COR-L47 (cell line): ENCODE data around the gene LRRC57.

Experiments used
- DNase-seq: peaks from one replicate; lab custom pipeline; 2025; lab: John Stamatoyannopoulos, UW

The LRRC57 gene

DNA sequence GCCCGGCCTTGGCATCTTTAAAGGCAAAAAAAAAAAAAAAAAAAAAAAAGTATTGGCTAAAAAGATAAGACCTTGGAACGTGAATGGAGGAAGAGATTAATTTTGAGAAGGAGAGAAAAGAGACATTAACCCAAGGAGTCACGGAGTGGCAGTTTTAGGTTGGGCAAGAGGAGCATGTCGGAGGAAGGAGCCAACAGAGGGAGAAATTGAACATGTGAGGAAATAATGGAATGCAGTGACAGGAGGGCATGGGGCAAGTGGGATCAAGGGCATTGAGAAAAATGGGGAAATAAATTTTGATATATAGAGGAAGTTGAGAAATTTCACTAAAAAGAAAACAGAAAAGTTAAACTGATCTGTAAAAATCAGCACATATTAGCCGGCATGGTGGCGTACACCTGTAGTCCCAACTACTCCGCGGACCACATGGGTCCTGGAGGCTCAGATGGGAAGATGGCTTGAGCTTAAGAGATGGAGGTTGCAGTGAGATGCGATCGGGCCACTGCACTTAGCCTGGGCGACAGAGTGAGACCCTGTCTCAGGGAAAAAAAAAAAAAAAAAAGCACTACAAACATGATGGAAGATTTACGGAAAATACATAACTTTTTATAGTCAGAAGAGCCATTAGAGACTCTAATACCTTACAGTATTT, 1.3 kb upstream of the LRRC57 start:
- no peak for DNase-seq

DNA sequence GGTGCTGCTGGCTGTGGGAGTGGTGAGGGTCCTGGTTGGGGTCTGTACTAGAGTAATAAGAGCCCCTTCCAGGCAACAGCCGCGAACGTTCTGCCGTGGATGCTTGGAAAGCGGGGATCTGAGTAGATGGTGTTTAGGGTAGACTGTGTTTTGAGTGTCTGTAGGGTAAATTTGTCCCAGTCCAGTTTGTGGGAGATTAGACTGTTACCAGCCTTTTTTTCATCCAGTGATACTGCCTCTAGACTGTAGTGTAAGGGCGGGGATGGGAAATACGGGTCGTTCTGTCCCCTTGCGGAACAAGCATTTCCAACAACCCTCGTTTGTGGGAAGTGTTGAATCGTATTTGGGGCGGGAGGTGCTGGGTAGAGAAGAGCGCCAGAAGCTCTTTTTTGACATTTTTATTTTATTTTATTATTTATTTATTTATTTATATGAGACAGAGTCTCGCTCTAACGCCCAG, 469 bp upstream of the LRRC57 start:
- DNase-seq = peak; percentile 38

DNA sequence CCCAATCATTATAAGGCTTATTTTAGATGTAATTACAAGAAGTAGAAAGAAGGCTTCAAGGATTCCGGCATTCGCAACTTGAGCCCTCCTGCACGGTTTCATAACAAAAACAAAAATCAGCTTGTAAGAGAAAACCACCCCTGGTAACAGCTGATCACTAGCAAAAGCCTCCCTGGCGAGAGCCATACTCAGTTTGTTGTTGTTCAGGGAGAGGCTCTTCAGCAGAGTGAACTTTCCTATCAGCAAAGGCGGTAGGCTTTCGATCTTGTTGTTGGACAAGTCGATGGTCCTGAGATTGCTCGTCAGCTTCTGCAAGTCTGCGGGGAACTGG, 710 bp downstream of the LRRC57 start:
- no peak for DNase-seq

DNA sequence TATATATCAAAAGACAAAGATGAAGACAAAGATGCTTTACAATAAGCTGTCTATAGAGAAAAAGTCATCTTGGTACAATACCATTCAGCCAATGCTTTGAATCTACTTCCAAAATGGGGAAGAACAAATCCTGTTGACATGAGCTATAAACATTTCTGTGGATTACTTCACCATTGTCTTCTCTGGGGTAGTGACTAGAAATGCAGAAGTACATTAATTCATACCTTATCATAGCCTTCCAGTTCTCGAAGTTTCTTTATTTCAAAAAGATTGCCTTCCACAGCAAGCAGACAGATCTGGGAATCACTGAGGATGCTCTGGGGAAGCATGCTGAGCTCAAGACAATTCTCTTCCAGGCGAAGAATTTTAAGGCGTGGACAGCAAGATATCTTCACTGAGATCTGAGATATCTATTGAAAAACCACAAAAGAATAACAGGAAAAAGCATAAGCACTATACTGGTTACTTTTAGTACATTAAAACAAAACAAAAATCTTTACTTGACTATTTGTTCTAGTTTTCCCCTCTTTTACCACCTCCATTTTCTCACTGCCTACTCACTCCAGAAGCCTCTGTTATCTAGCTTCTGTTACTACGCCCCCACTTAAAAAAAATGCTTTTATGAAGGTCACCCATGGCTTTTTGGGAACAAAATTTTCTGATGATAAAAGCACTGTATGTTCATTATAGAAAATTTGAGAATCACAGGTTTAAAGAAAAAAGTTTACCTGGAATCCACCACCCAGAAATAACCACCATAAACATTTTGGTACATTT, 3.6 kb downstream of the LRRC57 start:
- DNase-seq = no peak

DNA sequence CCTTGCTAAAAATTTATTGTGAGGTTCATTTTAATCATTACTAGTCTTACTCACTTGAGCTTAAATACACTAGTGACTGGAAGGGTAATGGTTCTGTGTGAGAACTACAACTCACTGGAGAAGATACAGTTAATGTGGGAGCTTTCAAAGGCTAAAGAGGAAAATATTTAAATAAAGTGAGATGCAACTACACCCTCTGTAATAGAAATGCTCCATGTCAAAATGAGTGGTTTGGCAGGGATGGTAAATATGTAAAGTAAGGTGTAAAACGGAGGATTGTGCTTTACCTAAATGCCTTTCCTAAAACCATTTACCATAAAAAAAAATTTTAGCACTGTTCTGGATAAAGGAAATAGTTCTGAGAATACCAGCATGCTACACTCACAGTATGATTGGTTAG, 15.3 kb downstream of the LRRC57 start:
- no peak for DNase-seq

DNA sequence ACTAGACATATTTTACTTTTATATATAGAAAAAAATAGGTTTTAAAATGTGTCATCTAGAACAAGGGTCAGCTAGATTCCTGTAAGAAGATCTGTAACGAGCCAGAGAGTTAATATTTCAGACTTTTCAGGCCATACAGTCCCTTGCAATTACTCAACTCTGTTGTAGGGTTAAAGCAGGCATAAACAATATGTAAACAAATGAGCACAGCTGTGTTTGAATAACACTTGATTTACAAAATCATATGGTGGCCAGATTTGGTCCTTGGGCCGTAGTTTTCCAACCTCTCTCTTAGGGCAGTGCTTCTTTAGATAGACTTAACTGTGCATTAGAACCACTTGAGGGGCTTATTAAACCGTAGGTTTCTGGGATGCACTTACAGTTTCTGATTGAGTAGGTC, 19.6 kb downstream of the LRRC57 start:
- no peak for DNase-seq

DNA sequence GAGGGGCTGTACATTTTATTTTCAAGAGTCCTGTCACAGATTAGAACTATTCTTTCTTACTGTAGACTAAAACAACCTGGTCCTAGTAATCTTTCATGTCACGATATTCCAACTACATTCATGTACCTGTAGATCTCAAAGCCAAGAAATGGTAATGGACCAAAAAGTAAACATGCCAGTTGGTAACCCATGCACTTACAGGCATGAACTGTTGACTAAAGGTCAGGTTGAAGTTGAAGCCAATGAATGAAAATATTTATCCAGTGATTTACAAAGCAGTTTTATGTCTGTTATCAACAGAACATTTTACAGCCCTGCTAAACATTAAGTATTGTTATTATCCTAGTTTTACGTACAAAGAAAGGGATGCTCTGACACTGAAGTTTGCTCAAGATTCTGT, 25.3 kb downstream of the LRRC57 start:
- no peak for DNase-seq

DNA sequence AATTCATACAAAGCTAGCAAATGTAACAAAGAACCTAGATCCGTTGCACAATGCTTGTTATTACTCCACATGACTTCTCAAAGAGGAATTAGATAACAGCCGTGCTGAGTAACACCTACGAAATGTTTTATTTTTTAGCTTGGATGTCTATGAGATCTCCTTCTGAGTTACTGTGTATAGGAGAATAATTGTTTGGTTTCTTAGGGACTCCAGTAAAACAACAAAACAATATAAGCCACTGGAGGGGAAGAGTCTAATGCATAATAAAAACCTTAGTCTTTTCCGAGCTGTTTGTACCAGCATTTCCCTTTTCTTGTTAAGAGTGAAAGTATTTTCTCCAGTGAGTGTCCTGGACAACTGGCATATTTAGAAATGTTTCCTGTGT, 37.6 kb downstream of the LRRC57 start:
- no peak for DNase-seq

DNA sequence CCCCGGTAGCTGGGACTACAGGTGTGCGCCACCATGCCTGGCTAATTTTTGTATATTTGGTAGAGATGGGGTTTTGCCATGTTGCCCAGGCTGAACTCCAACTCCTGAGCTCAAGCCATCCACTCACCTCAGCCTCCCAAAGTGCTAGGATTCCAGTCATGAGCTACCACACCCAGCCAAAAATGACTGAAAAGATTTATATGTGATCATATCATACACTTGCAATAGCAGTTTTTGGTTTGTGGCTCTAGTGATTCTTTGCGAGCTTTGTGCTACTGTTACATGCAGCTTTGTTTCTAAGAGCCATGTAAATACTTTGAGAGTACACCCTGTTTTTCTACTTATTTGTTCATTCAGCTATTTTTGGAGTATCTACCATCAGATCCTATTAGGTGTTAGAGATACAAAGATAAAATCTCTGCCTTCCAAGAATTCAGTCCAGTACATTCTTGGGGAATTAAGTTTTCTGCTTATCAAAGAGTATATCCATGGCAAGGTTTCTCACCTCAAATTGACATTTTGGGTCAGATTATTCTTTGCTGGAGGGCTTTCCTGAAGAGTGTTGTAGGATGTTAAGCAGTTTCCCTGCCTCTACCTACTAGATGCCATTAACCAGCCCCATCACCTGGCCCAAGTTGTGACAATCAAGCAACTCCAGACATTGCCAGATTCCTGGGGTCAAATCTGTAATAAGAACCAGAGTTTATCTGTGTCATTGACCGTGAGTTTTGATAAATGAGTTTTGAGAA, 38.2 kb downstream of the LRRC57 start:
- no peak for DNase-seq

DNA sequence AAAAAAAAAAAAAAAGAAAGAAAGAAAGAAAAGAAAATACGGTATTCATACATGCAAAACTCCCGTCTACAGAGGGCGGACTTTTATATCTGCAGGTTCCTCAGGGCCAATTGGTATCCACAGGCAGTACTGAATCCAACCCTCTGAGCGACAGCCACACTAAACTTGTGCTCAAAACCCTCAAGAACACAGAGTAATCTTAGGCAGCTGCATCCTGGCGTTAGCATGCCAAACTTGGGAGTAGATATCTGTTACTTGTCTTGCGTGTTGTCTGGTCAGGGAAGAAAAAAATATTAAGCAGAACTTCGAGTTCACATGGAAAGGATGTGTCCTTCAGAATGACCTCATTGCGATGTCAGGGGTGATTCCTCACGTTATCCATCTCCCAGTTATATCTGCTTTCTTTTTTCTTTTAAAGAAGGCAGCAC, 40.3 kb downstream of the LRRC57 start:
- no peak for DNase-seq

DNA sequence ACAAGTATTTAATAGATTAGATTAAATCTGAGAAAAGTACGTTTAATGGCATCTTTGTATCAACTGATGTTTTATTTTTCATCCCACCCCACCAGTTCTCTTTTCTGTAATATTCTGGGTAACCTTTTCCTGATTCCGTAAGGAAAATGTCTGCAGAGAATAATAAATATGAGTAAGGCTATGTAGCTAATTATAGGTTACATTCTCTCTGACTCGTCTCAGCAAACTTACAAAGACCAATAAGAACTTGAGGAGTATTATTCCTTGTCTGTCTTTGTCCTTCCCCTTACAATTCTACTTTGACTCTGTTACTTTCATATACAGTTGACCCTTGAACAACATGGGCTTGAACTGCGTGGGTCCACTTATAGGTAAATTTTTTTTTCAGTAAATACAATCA, 41.1 kb downstream of the LRRC57 start:
- no peak for DNase-seq

DNA sequence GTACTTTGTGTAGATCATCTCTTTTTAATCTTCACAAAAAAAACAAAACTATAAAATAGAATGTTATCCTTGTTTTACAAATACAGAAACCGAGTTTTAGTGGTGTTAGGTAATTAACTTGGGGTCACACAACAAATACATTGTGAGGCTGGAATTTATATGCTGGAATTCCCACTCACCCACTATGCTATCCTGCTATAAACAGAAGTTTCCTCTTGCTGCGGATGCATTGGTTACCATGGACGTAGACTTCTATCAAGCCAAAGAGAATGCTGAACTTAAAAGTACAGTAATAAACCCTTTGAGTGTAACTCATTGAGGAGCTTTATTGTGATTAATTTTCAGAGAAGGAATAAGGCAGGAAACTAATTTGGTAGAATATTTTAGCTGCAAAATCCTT, 44.0 kb downstream of the LRRC57 start:
- no peak for DNase-seq

DNA sequence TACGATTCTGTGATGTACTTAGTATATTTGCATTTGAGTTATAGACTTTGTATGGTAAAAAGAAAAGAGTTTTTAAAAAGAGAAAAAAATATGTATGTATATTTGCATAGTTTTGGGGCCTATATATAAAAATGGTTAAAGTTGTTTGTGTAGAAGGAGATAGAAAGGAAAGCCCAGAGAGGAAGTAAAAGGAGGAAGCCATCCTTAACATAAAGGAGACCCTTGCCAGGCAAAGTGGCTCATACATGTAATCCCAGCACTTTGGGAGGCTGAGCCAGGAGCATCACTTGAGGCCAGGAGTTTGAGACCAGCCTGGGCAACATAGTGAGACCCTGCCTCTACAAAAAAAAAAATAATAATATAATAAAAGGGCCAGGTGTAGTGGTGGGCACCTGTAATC, 44.8 kb downstream of the LRRC57 start:
- no peak for DNase-seq

DNA sequence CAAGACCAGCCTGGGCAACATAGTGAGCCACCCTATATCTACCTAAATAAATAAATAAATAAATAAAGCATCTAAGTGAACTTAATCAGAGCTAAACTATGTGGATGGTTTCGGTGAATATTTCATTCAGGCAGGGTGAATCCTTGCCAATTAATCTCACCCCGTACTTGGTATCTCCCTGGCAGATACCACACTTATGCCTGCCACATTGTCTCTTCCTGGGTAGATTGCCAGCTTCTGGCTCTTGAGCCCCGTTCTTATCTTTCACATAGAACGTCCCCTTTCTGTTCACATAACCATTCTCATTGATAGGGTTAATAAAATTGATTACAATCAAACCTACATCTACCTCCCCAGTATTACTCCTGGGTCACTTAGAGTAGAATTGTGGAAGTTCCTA, 46.1 kb downstream of the LRRC57 start:
- DNase-seq = no peak

DNA sequence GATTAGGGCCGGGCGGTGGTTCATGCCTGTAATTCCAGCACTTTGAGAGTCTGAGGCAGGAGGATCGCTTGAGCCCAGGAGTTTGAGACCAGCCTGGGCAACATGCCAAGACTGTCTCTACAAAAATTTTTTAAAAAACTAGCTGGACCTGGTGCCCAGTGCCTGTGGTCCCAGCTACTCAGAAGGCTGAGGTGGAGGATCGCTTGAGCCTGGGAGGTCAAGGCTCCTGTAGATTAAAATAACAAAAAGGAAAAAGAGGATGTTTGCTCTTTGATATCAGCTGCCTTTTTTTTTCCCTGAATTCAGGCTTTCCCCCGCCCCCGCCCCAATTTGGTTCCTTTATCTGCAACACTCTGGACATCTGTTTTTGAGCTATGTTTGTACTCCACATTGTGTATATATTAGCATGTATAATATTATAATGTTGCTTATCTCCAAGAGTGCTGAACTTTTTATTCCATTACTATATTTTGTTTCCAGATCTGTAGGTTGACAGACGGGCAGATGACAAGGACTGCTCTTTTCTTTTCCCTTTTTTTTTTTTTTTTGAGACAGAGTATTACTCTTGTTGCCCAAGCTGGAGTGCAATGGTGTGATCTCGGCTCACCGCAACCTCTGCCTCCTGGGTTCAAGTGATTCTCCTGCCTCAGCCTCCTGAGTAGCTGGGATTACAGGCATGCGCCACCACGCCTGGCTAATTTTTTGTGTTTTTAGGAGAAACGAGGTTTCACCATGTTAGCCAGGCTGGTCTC, 48.6 kb downstream of the LRRC57 start:
- DNase-seq = no peak

DNA sequence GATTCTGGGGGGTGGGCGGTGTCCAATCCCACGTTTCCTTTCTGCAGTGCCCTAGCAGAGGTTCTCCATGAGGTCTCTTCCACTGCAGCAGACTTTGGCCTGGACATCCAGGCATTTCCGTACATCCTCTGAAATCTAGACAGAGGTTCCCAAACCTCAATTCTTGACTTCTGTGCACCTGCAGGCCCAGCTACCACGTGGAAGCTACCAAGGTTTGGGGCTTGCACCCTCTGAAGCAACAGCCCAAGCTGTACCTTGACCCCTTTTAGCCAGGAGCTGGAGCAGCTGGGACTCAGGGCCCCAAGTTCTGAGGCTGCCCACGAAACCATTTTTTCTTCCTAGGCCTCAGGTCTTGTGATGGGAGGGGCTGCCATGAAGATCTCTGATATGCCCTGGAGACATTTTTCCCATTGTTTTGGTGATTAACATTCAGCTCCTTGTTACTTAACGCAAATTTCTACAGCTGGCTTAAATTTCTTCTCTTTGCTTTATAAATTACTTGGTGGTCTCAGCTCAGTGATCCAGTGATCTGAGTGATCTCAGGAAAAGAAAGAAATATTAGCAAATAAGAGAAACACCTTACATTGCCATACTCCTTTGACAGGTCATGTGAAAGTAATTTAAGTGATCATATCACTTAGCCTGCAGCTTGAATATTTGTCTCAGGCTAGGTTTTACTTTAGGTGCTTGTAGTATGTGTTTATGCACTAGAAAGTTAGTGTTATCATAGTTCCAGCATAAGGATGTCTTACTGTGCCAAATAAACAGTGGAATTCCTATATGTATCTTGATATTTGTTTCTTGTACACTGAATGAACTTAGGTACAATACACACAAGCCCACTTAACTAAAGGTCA, 50.2 kb downstream of the LRRC57 start:
- no peak for DNase-seq

DNA sequence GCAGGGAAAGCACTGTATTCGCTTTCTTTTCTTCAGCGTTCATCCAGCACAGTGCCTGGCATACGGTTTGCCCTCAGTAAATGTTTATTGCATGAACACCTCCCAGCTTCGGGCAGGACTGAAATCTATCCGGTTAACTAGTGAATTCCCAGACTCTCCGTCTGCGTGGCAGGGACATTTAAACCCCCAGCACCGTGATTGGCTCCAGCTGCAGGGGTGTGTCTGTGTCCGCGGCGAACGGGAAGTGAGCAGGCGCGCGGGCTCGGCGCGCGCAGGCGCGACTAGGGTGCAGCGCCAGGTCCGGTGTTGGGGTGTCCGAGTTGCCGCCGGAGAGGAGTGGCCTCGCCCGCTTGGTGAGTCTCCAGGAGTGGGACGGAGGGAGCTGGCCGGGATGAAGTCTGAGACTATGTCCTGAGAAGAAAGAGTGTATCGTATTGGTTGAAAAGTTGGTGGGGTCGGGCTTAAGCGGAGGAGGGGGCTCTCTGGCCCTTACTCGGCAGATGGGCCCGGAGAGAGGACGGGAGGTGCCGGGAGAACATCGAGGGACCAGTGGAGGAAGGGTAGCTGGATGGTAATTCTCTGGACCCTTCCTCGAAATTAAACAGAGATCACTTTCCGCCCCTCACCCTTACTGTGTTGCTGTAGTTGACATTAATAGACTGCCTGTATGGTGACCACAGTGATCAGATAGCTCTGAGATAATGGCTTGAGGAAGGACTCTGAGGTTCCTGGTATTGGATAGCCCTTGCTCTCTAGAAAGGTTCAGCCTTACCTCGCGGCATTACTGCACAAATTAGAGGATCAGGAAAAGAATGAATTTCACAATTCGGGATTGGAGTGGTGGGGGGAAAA, 53.0 kb downstream of the LRRC57 start, which contains the start of gene SNAP23:
TSS of gene SNAP23 (plus strand) at position 274 of the 852 bp plus-strand sequence. CDS start 16,213 bp downstream, outside the sequence.
- DNase-seq = peak; percentile 79

DNA sequence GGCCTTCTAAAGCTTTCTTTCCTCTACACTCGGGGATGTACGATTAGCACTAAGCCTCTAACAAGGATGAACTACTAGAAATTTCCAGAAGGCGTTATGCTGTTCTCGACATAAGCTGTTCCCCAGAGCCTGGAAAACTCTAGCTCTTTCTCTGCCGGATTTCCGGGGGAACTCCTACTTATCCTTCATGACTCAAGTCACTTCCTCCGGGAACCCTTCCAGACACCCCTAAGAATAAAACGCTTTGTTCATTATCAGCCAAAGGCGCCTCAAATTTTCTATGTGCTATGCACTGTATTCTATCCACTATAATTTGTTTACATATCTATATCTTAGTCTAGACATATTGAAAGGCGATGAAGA, 53.6 kb downstream of the LRRC57 start:
- DNase-seq = no peak

DNA sequence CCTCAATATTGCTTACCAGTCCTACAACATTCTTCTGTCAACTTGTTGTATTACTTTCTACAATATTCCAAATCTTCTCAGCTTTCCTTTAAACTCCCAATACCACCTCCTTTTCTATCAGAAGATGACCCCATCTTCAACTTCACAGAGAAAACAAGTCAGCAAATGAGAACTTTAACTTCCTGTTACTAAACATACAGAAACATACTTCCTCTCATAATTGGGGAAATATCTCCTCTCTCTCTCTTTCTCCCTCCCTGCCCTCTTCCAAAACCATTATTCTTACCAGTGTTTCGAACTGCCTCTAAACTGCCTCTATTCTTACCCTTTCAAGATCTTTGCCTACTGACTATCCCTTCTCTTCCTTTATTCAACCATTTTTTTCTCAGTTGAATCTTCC, 54.9 kb downstream of the LRRC57 start:
- no peak for DNase-seq

DNA sequence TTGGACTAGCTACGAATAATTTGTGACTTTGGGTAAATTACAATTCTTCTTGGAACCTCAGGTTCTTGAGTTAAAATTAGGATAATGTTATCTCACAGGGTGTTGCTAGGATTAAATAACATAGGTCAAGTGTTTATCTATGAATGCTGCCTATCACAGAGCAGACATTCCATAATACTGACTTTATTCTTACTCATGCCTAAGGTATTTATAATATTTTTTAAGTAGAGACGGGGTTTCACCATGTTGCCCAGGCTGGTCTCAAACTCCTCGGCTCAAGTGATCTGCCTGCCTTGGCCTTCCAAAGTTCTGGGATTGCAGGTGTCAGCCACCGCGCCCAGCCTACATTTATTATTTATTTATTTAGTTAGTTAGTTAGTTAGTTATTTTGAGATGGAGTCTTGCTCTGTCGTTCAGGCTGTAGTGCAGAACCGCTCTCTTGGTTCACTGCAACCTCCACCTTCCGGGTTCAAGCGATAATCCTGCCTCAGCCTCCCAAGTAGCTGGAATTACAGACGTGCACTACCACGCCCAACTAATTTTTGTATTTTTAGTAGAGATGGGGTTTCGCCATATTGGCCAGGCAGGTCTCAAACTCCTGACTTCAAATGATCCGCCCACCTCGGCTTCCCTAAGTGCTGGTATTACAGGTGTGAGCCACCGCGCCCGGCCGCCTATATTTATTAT, 56.9 kb downstream of the LRRC57 start:
- no peak for DNase-seq
